HG03108 (cell line): ENCODE data around the gene SYT10.
"Not testable (repeated sequence)": the region's sequence is repeated elsewhere in the genome, so short reads cannot be mapped to it uniquely, and the experiment has no call there.

Experiments
- ATAC-seq: cut with Tn5 transposase; IDR thresholded peaks from one replicate; pipeline ENCODE4 v1.9.1; 2021; ENCODE audit warnings: moderate library complexity; ENCODE audit not compliant: unreplicated experiment

The SYT10 gene

DNA sequence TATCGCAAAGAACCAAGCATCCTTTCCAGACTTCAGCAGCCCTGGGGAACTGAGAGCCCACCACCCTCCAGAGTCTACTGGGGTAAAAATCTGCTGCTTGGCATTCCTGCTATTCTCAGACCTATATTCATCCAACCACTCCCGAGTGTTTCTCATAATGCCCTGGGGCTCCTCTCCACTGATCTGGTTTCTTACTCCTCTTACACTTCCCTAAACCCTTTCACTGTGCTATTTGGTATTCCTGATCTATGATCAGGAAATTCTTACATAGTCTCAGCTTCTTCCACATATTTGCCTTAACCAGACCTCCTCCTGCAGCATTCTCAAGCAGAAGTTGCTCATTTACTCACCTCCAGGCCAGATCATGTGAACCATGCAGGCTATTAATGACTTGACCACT lies 82.4 kb downstream of the SYT10 start:
- no peak for ATAC-seq

DNA sequence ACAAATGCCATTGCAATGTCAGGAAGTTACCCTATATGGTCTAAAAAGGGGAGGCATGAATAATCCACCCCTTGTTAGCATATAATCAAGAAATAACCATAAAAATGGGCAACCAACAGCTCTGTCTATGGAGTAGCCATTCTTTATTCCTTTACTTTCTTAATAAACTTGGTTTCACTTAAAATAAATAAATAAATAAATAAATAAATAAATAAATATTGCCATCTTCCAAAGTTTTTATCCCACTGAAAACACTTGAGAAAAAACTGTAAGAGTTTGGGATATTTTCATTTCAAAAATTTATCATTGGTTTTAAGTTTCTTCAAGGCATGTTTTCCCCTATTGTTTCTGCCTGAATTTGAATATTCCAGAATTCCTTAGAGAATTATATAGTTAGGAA lies 89.8 kb downstream of the SYT10 start:
- no peak for ATAC-seq

DNA sequence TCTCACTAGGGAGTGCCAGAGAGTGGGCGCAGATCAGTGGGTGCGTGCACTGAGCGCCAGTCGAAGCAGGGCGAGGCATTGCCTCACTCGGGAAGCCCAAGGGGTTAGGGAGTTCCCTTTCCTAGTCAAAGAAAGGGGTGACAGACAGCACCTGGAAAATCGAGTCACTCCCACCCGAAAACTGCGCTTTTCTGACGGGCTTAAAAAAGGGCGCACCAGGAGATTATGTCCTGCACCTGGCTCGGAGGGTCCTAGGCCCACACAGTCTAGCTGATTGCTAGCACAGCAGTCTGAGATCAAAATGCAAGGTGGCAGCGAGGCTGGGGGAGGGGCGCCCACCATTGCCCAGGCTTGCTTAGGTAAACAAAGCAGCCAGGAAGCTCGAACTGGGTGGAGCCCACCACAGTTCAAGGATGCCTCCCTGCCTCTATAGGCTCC lies 107.6 kb downstream of the SYT10 start:
- ATAC-seq = not testable (repeated sequence)

DNA sequence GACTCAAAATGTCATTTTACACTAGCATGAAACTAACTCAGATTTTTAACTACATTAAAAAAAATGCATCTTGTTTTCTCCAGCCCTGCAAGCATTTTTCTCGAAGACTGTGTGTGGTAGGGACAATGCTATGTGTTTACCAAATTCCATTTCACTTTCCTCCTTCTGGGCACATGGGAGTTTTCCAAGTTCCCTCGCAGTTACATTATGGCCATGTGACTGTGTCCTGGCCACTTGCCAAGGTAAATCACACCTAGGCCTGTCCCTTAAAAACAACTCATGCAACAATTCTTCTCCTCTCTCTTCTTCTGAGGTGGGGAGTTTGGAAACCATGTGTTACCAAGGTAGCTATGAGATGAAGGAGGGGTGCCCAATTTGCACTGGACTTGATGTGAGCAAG lies 108.7 kb downstream of the SYT10 start:
- no peak for ATAC-seq
